Fibroblast of the aortic adventitia (primary cell): ENCODE results near the gene NHERF1. TPM values are rescaled to one million over a fixed set of nuclear protein-coding genes. Genes with fewer than 3 reads are reported as not detected.

Source experiments
- DNase-seq: peaks from one replicate; pipeline ENCODE4 v3.0.0-alpha.2; 2010; ENCODE audit warnings: low read depth
- H3K4me3 ChIP-seq: 2 replicates; pipeline ENCODE4 v1.5.1; 2011; ENCODE audit warnings: low read depth, mild to moderate bottlenecking, control low read depth, low read length, moderate library complexity
- total RNA-seq: library from RNA; depleted of rRNA; stranded (reverse); fragments of >200 nt; gene quantifications from 2 replicates; pipeline ENCODE4 v1.2.3, GENCODE V29; 2012; ENCODE audit warnings: low replicate concordance
- TF ChIP-seq, protein P1 (sequence below): IDR thresholded peaks from 2 replicates; pipeline ENCODE4 v1.5.1; 2011; ENCODE audit warnings: mild to moderate bottlenecking, low read length, control low read depth, inconsistent platforms; ENCODE audit not compliant: insufficient read depth

NHERF1 gene
- total RNA-seq, 1 donor = 11.0 TPM

DNA sequence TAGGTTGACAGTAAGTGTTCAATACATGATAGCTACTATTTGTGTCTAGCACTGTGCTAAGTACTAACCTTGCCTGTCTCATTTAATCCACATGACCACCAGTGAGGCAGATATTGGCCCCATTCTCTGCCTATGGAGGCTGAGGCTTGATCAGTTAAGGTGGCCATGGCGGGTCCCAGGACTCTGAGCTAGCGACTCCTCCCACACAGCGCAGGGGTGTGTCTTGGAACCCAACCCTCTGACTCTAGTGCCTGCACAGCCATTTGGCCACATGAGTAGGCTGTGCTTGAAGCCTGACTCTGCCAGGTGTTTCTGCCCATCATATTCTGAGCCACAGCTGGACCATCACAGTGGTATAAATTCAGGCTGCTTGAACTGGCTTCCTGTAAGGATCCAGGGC is 6.4 kb downstream of the NHERF1 start:
- H3K4me3 ChIP-seq = no peak overlapping the region
- DNase-seq = no peak
- TF ChIP-seq, protein P1, sequence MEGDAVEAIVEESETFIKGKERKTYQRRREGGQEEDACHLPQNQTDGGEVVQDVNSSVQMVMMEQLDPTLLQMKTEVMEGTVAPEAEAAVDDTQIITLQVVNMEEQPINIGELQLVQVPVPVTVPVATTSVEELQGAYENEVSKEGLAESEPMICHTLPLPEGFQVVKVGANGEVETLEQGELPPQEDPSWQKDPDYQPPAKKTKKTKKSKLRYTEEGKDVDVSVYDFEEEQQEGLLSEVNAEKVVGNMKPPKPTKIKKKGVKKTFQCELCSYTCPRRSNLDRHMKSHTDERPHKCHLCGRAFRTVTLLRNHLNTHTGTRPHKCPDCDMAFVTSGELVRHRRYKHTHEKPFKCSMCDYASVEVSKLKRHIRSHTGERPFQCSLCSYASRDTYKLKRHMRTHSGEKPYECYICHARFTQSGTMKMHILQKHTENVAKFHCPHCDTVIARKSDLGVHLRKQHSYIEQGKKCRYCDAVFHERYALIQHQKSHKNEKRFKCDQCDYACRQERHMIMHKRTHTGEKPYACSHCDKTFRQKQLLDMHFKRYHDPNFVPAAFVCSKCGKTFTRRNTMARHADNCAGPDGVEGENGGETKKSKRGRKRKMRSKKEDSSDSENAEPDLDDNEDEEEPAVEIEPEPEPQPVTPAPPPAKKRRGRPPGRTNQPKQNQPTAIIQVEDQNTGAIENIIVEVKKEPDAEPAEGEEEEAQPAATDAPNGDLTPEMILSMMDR = no peak

DNA sequence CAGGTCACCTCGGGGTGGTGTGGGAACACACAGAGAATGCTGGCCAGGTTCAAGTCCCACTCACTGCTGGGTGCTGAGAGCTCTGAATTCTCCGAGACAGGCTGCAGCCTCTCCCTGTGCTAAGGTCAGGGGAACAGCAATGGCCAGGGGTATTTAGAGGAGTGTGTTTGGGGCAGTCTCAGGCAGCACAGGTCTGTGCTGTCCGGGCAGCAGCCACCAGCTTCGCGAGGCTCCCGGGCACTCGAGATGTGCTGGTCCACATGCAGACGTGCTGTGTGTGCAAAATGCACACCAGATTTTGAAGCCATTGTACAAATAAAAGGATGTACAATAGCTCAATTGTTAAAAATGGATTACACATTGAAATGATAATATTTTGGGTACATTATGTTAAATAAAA is 7.1 kb downstream of the NHERF1 start:
- H3K4me3 ChIP-seq = no peak overlapping the region
- no peak for DNase-seq
- TF ChIP-seq, protein P1 = no peak

DNA sequence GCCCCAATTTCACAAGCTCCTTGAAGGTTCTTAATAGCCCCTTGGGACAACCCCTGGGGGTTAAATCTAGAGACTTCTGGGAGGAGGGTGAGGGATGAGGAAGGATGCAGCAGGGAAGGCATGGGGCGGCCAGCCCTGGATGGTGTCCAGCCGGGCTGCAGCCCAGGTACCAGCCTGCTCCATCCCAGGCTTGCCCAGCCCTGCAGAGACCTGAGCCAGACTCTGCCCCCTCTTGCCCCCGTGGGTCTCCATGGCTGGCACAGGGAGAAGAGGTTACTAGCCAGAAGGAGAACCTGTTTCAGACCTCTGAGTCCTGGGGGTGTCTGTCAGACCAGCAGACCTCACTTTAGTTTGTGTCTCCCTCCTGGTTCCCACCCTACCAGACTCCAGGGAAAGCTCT is 8.5 kb downstream of the NHERF1 start:
- TF ChIP-seq, protein P1 = no peak
- DNase-seq = no peak
- H3K4me3 ChIP-seq = no peak overlapping the region

DNA sequence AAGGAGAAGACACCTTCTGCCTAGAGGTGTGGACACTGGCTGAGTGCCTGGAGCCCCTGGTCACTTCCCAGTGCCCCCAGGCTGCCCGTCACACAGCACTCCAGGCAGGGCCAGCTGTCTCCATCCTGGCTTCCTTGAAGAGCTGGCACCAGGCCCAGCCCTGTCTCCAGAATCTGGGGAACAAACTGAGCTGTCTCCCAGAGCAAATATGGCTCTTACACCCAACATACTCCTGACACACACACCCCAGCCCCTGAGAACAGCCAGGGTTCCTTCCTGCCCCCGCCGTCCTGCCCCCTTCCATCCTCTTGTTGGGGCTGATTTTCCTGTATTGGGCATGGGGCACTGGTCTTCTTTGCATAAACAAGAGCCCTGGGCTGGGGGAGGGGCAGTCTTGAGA is 9.1 kb downstream of the NHERF1 start:
- no peak for DNase-seq
- no peak overlapping the region for H3K4me3 ChIP-seq
- TF ChIP-seq, protein P1 = no peak

DNA sequence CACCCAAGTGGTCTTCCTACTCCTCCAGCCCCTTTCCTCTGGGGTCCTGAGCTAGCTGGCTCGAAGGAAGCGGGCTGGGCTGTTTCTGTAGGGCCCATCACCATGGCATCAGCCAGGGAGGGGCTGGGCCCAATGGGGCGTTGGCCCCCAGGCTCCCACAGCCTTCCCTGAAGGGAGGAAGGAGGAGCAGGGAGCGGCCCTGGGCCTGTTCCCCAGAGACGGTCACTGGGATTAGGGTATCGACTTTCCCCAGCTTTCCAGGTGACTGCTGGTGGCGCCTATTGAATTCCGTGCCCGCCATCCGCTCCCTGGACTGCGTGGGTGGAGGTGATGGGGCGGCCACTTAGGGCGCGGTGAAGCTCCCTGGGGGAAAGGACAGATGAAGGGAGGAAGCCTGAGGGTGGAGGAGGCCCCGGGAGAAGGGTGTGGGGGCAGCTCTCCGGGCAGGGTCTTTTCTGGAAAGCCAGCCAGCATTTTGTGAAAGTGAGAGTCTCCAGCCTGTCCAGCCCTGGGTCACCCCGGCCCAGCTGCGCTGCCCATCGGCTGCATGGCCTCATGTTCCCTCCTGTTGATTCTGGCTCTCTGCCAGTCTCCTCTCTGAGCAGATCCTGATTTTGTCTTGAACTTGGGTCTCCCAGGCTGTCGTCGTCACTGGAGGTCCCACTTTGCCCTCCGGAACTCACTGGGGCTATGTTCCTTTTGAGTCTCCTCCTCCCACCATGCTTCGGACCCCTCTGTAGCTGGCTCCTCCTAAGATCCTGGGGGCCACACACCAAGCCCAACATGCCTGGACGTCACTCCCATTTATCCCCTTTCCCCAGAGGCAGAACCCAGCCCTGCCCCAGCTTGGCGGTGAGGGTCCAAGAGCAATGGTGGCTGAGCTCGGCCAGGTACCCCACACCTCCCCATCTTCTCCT is 9.8 kb downstream of the NHERF1 start:
- TF ChIP-seq, protein P1 = no peak
- no peak for DNase-seq
- no peak overlapping the region for H3K4me3 ChIP-seq

DNA sequence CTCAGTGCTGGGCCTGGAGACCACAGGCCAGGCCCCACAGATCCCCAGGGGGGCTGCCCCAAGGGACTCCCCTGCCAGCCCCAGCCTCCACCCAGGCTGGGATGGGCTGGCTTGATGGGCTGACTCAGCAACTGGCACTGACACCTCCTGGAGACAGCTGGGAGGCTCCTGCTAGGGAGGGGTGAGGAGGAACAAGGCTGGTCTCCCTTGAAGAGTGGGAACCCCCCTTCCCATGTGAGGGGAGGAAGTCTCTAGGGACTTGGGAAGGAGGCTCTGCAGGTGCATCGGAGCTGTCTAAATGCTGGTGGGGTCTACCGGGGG is 10.4 kb downstream of the NHERF1 start:
- TF ChIP-seq, protein P1 = no peak
- peak; percentile 49 for DNase-seq

More for the DNA sequence above, 10.4 kb downstream of the NHERF1 start:
- H3K4me3 ChIP-seq = no peak overlapping the region
